Fibroblast of mammary gland (primary cell): ENCODE results near the gene SLC5A10.

Experiments
- DNase-seq: peaks from one replicate; pipeline ENCODE4 v3.0.0-alpha.2; 2010; ENCODE audit warnings: low read depth
- H3K4me3 ChIP-seq: 2 replicates; pipeline ENCODE4 v1.5.1; 2011; ENCODE audit warnings: low read depth, mild to moderate bottlenecking, low read length, moderate library complexity; ENCODE audit not compliant: control insufficient read depth
- CTCF ChIP-seq: conservative IDR thresholded peaks from 2 replicates; pipeline ENCODE4 v1.5.1; 2011; ENCODE audit warnings: low read depth, low read length, inconsistent platforms; ENCODE audit not compliant: control insufficient read depth, insufficient read depth

The SLC5A10 gene

GRCh38 chr17:18968345-18968744 is 16.4 kb downstream of the SLC5A10 start:
- DNase-seq, result no peak
- TF ChIP-seq CTCF, result no peak
- no peak overlapping the region for H3K4me3 ChIP-seq

- H3K4me3 ChIP-seq, result no peak overlapping the region
- no peak for TF ChIP-seq CTCF
- peak; percentile 34 for DNase-seq
Measured at GRCh38 chr17:18968945-18969887, 17.3 kb downstream of the SLC5A10 start.

GRCh38 chr17:18970582-18971480 is 18.9 kb downstream of the SLC5A10 start:
- TF ChIP-seq CTCF, result peak; percentile 9

GRCh38 chr17:18971801-18972200 is 19.8 kb downstream of the SLC5A10 start:
- no peak overlapping the region for H3K4me3 ChIP-seq
- no peak for TF ChIP-seq CTCF
- DNase-seq, result no peak

More at GRCh38 chr17:18970582-18971480, 18.9 kb downstream of the SLC5A10 start:
- no peak overlapping the region for H3K4me3 ChIP-seq
- no peak for DNase-seq

- peak; percentile 37 for DNase-seq
- TF ChIP-seq CTCF, result no peak
- H3K4me3 ChIP-seq, result no peak overlapping the region
Measured at GRCh38 chr17:18974407-18975149, 22.6 kb downstream of the SLC5A10 start.

- DNase-seq, result no peak
- TF ChIP-seq CTCF, result no peak
- no peak overlapping the region for H3K4me3 ChIP-seq
Measured at GRCh38 chr17:18975597-18975996, 23.6 kb downstream of the SLC5A10 start.
